ENCODE data around the gene USO1. TPM values are rescaled to one million over a fixed set of nuclear protein-coding genes. Genes with fewer than 3 reads are reported as not detected.
"Not testable (repeated sequence)": the region's sequence is repeated elsewhere in the genome, so short reads cannot be mapped to it uniquely, and the experiment has no call there.

USO1 gene
- total RNA-seq, 1 experiment from 2014 or later = 78.3 TPM

DNA sequence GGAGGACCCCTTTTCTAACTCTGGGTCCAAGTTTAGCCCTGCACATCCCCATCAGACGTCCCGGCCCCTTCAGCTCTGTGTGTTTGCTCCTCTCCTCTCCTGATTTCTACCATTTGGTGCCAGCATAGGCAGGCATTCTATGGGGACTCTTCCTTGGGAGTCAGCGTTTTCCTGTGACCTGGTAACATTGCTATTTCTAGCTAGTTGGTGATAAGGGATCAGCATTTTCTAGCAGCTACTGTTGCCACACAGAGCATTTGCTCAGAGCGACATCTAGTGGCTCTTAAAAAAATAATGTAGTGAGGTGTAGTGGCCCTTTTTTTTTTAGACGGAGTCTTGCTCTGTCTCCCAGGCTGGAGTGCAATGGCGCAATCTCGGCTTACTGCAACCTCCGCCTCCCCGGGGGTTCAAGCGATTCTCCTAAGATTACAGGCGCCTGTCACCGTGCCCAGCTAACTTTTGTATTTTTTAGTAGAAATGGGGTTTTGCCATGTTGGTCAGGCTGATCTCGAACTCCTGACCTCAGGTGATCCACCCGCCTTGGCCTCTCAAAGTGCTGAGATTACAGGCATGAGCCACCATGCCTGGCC, 123.9 kb downstream of the USO1 start:
- H3K4me3 ChIP-seq; H3K27ac ChIP-seq; H3K9me3 ChIP-seq (replicated peaks); H3K36me3 ChIP-seq; H3K27me3 ChIP-seq (replicated peaks): not testable (repeated sequence)
- peaks cover 25% of the 10 kb centered on the region for H3K4me1 ChIP-seq (replicated peaks)
- peak; percentile 47 to 63 for DNase-seq (ENCODE audit: low read depth in 1 of 2, low spot score in 2 of 2)

DNA sequence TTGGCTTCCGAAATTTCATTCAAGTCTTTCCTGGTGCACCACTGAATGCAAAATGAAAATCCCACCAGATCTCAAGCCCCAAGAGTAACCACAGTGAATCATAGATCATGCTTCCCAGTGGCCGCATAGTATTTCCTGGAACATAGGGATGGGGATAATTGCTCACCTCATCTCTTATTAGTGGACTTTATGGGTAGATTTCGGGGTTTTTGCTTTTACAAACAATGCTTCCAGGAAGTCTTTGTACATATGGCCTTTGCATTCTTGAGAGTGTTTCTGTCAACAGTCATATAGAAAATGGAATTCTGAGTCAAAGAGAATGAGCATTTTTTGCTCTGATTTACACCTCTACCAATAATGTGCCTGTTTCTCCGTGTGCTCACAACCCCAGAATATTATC, 124.5 kb downstream of the USO1 start:
- no peaks in the 10 kb centered on the region for H3K9me3 ChIP-seq (replicated peaks)
- no peak overlapping the region for H3K27ac ChIP-seq
- peaks cover 6% of the 10 kb centered on the region; the same call in 1 of the 2 replicates for H3K27me3 ChIP-seq (replicated peaks)
- DNase-seq (ENCODE audit: low read depth in 1 of 2, low spot score in 2 of 2) = no peak
- no peak overlapping the region for H3K4me3 ChIP-seq
- H3K4me1 ChIP-seq (replicated peaks) = peaks cover 20% of the 10 kb centered on the region
- H3K36me3 ChIP-seq = no peaks in the 10 kb centered on the region

DNA sequence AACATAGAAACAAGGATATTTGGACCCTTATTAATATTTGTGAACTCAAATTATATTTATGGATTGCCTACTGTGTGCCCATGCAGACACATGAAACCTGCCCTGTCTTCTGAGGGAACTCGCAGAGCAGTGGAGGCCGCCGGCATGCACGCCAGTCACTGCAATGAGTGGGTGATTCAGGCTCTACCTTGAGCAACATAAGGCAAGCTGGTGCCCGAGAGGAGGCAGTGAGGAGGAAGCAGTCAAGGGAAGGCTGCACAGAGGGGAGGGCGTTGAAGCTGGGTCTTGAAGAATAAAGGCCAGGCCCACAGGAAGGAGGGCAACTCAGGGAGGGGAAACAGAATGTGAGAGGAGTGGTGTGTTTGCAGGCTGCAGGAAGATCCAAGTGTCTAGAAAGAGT, 125.1 kb downstream of the USO1 start:
- H3K9me3 ChIP-seq (replicated peaks) = no peaks in the 10 kb centered on the region
- DNase-seq (ENCODE audit: low read depth in 1 of 2, low spot score in 2 of 2) = no peak
- H3K4me1 ChIP-seq (replicated peaks) = peaks cover 14% of the 10 kb centered on the region
- no peak overlapping the region for H3K4me3 ChIP-seq
- no peak overlapping the region for H3K27ac ChIP-seq
- peaks cover 9% of the 10 kb centered on the region; the same call in 1 of the 2 replicates for H3K27me3 ChIP-seq (replicated peaks)
- H3K36me3 ChIP-seq = no peaks in the 10 kb centered on the region

DNA sequence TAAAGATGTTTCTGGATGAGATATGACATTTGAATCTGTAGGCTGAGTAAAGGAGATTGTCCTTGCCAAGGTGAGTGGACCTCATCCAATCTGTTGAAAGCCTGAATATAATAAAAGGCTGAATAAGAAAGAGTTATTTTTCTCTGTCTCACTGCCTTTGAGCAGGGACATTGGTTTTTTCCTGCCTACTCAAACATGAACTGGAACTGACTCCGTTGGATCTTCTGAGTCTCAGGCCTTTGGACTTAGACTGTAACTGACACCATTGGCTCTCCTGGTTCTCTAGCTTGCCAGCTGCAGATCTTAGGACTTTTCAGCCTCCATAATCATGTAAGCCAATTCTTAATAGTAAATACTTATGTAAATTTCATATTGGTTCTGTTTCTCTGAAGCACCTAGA, 134.3 kb downstream of the USO1 start:
- Histone ChIP-seq H3K4me3 (no peak overlapping the region), H3K9me3 (replicated peaks) (no peaks in the 10 kb centered on the region), H3K27ac (no peak overlapping the region), H3K36me3 (no peaks in the 10 kb centered on the region), H3K4me1 (replicated peaks) (no peaks in the 10 kb centered on the region), H3K27me3 (replicated peaks) (peaks cover 6% of the 10 kb centered on the region; the same call in 1 of the 2 replicates)
- no peak for DNase-seq (ENCODE audit: low read depth in 1 of 2, low spot score in 2 of 2)

DNA sequence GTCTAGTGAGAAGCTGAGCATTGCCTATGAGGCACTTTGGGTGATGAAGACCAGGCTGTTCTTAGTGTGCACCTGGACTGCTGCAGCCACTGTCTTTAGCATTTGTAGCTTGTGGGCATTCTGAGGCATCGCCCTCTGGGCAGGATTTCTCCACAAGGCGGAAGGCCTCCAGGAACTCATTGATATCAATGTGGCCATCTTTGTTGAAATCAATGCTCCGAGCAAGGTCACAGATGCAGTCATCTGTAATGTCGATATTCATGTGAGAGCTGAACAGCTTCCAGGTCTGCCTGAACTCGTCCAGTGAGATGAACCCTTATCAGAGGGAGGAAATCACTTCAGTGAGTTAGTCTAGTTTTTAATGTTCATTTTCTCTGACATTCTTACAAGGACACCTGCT, 136.2 kb downstream of the USO1 start:
- Histone ChIP-seq H3K4me3 (no peak overlapping the region), H3K27ac (no peak overlapping the region), H3K27me3 (replicated peaks) (peaks cover 3% of the 10 kb centered on the region; the same call in 1 of the 2 replicates), H3K4me1 (replicated peaks) (no peaks in the 10 kb centered on the region), H3K36me3 (no peaks in the 10 kb centered on the region), H3K9me3 (replicated peaks) (no peaks in the 10 kb centered on the region)
- DNase-seq (ENCODE audit: low read depth in 1 of 2, low spot score in 2 of 2) = no peak

Other genes starting within 250 kb of the USO1 start
- 23.2 and 34.0 TPM in 2 replicates for gene RCHY1, start 210.2 kb upstream of the USO1 start, total RNA-seq (2014; rRNA removed; shearing (Covaris generic))
- 8.7 and 13.6 TPM in 2 replicates for gene THAP6, start 210.1 kb upstream of the USO1 start, total RNA-seq (2014; rRNA removed; shearing (Covaris generic))
- gene ODAPH, start 168.5 kb upstream of the USO1 start, total RNA-seq (2014; rRNA removed; shearing (Covaris generic)) = not detected in 2 replicates
- gene CDKL2, start 94.0 kb upstream of the USO1 start, total RNA-seq (2014; rRNA removed; shearing (Covaris generic)) = 0.37 and 0.78 TPM in 2 replicates
- 116 and 129 TPM in 2 replicates for gene G3BP2, start 51.2 kb upstream of the USO1 start, total RNA-seq (2014; rRNA removed; shearing (Covaris generic))
- gene PPEF2, start 177.9 kb downstream of the USO1 start, total RNA-seq (2014; rRNA removed; shearing (Covaris generic)) = not detected in 2 replicates
- 34.3 and 70.4 TPM in 2 replicates for gene NAAA, start 216.4 kb downstream of the USO1 start, total RNA-seq (2014; rRNA removed; shearing (Covaris generic))

All from SJSA1 (cell line).